GM12865 (cell line): ENCODE data around the gene SPP1.

Experiments used
- DNase-seq: peaks from one replicate; pipeline ENCODE4 v3.0.0; 2010; ENCODE audit warnings: low read depth
- H3K4me3 ChIP-seq: 2 replicates; pipeline ENCODE4 v1.5.1; 2011; ENCODE audit warnings: mild to moderate bottlenecking, low read depth, low read length, control low read depth
- CTCF ChIP-seq: IDR thresholded peaks from 2 replicates; pipeline ENCODE4 v1.5.1; 2011; ENCODE audit warnings: low read length, control low read depth, low read depth, inconsistent platforms; ENCODE audit not compliant: insufficient read depth; ENCODE audit errors: missing control alignments

The SPP1 gene

GRCh38 chr4:87950936-87951511 lies 24.5 kb upstream of the SPP1 start:
- no peak for TF ChIP-seq CTCF
- DNase-seq = no peak
- no peak overlapping the region for H3K4me3 ChIP-seq

GRCh38 chr4:87953826-87954225 lies 21.7 kb upstream of the SPP1 start:
- H3K4me3 ChIP-seq = no peak overlapping the region
- no peak for TF ChIP-seq CTCF
- no peak for DNase-seq

GRCh38 chr4:87956501-87956900 lies 19.0 kb upstream of the SPP1 start:
- no peak for DNase-seq
- no peak overlapping the region for H3K4me3 ChIP-seq
- TF ChIP-seq CTCF = no peak

- DNase-seq = no peak
- H3K4me3 ChIP-seq = no peak overlapping the region
- TF ChIP-seq CTCF = no peak
Observed at GRCh38 chr4:87957061-87957460, 18.5 kb upstream of the SPP1 start.

- TF ChIP-seq CTCF = no peak
- no peak overlapping the region for H3K4me3 ChIP-seq
- DNase-seq = no peak
Observed at GRCh38 chr4:87961993-87962392, 13.5 kb upstream of the SPP1 start.

- H3K4me3 ChIP-seq = no peak overlapping the region
- no peak for TF ChIP-seq CTCF
- DNase-seq = no peak
Observed at GRCh38 chr4:87962398-87963146, 12.9 kb upstream of the SPP1 start.
